GM23338 (cell line): ENCODE results near the gene HIF3A. TPM values are rescaled to one million over a fixed set of nuclear protein-coding genes. Genes with fewer than 3 reads are reported as not detected.

Experiments
- ATAC-seq: fragments of 200-7000 bp; cut with Tn5 transposase; 3 replicates; pipeline ENCODE4 v1.9.1; 2020
- DNase-seq: peaks from one replicate; pipeline ENCODE4 v3.0.0-alpha.2; 2015; ENCODE audit warnings: low spot score
- H2AFZ ChIP-seq: fragments of 200-600 bp; sonication (generic); 2 replicates; pipeline ENCODE4 v1.8.0; 2016; ENCODE audit warnings: antibody characterized with exemption, mild to moderate bottlenecking, moderate library complexity
- H3F3A ChIP-seq: fragments of 200-600 bp; sonication (generic); replicated peaks from 2 replicates; pipeline ENCODE4 v1.8.0; 2017; ENCODE audit warnings: antibody characterized with exemption, mixed run types, low read depth
- H3K27ac ChIP-seq: fragments of 200-600 bp; sonication (generic); 2 replicates; pipeline ENCODE4 v1.6.1; 2016; ENCODE audit warnings: low read depth
- H3K27me3 ChIP-seq: fragments of 200-600 bp; sonication (generic); 2 replicates; pipeline ENCODE4 v1.8.0; 2016; ENCODE audit warnings: mild to moderate bottlenecking, mixed run types, moderate library complexity; ENCODE audit not compliant: insufficient read depth
- H3K36me3 ChIP-seq: fragments of 200-600 bp; sonication (generic); 2 replicates; pipeline ENCODE4 v1.8.0; 2016; ENCODE audit warnings: mild to moderate bottlenecking; ENCODE audit not compliant: insufficient read depth
- H3K4me1 ChIP-seq: fragments of 200-600 bp; sonication (generic); 2 replicates; pipeline ENCODE4 v1.8.0; 2016; ENCODE audit warnings: mild to moderate bottlenecking, moderate library complexity; ENCODE audit not compliant: insufficient read depth
- H3K4me2 ChIP-seq: fragments of 200-600 bp; sonication (generic); 2 replicates; pipeline ENCODE4 v1.7.1; 2017; ENCODE audit warnings: mixed run types
- H3K4me3 ChIP-seq: fragments of 200-600 bp; sonication (generic); 2 replicates; pipeline ENCODE4 v1.6.1; 2016; ENCODE audit warnings: mixed run types
- H3K79me2 ChIP-seq: fragments of 200-600 bp; sonication (generic); replicated peaks from 2 replicates; pipeline ENCODE4 v1.8.0; 2017; ENCODE audit warnings: mild to moderate bottlenecking; ENCODE audit not compliant: insufficient read depth
- H3K9me2 ChIP-seq: fragments of 200-600 bp; sonication (generic); 2 replicates; pipeline ENCODE4 v1.8.0; 2017; ENCODE audit not compliant: insufficient read depth
- H4K20me1 ChIP-seq: fragments of 200-600 bp; sonication (generic); replicated peaks from 2 replicates; pipeline ENCODE4 v1.8.0; 2017; ENCODE audit warnings: mild to moderate bottlenecking; ENCODE audit not compliant: insufficient read depth
- H3K27ac Mint-ChIP-seq: 2 replicates; pipeline ENCODE4 v1.8.0; 2020; ENCODE audit warnings: inconsistent platforms, mild to moderate bottlenecking, moderate library complexity, mixed read lengths
- H3K27me3 Mint-ChIP-seq: 3 replicates; pipeline ENCODE4 v1.8.0; 2022; ENCODE audit warnings: low read depth, mild to moderate bottlenecking, moderate library complexity, mixed read lengths, inconsistent platforms; ENCODE audit not compliant: insufficient read depth, poor library complexity
- H3K36me3 Mint-ChIP-seq: 3 replicates; pipeline ENCODE4 v1.8.0; 2021; ENCODE audit warnings: low read depth, mild to moderate bottlenecking, inconsistent platforms, moderate library complexity, mixed read lengths
- H3K4me1 Mint-ChIP-seq: 3 replicates; pipeline ENCODE4 v1.8.0; 2020; ENCODE audit warnings: mild to moderate bottlenecking, inconsistent platforms, mixed read lengths
- H3K4me3 Mint-ChIP-seq: 3 replicates; pipeline ENCODE4 v1.8.0; 2021; ENCODE audit warnings: moderate library complexity, mild to moderate bottlenecking, inconsistent platforms, mixed read lengths
- H3K9me3 Mint-ChIP-seq: 3 replicates; pipeline ENCODE4 v1.8.0; 2020; ENCODE audit warnings: moderate library complexity, mild to moderate bottlenecking, inconsistent platforms, mixed read lengths
- CREB1 ChIP-seq: fragments of 250-450 bp; sonication (Bioruptor Pico); IDR thresholded peaks from 2 replicates; pipeline ENCODE4 v1.5.0; 2020; ENCODE audit warnings: low read depth, mild to moderate bottlenecking, moderate library complexity
- CTCF ChIP-seq, 2 experiments: fragments of 200-600 bp in 1 of 2; sonication (generic) in 1 of 2; conservative IDR thresholded peaks; 2 replicates each; pipeline versions ENCODE4 v1.5.1 to v1.6.1; 2016 to 2017; ENCODE audit warnings: antibody characterized with exemption in 2 of 2, low read depth in 2 of 2, mild to moderate bottlenecking in 2 of 2, moderate library complexity in 1 of 2
- ETS1 ChIP-seq: IDR thresholded peaks from 2 replicates; pipeline ENCODE4 v1.6.1; 2016; ENCODE audit warnings: antibody characterized with exemption
- EZH2 ChIP-seq: fragments of 200-600 bp; sonication (generic); IDR thresholded peaks from one replicate; pipeline ENCODE4 v1.8.0; 2017; ENCODE audit warnings: antibody characterized with exemption, mild to moderate bottlenecking, low read depth; ENCODE audit not compliant: unreplicated experiment
- EZH2phosphoT487 ChIP-seq: fragments of 200-600 bp; sonication (generic); IDR thresholded peaks from one replicate; pipeline ENCODE4 v1.8.1; 2018; ENCODE audit warnings: antibody characterized with exemption; ENCODE audit not compliant: unreplicated experiment
- JUNB ChIP-seq: IDR thresholded peaks from one replicate; pipeline ENCODE4 v1.6.1; 2016; ENCODE audit warnings: antibody characterized with exemption; ENCODE audit not compliant: unreplicated experiment
- NANOG ChIP-seq: IDR thresholded peaks from 2 replicates; pipeline ENCODE4 v1.6.1; 2016; ENCODE audit warnings: antibody characterized with exemption, borderline replicate concordance
- POLR2AphosphoS5 ChIP-seq: IDR thresholded peaks from 2 replicates; pipeline ENCODE4 v1.6.1; 2016; ENCODE audit warnings: antibody characterized with exemption, low read depth
- REST ChIP-seq: IDR thresholded peaks from one replicate; pipeline ENCODE4 v1.6.1; 2018; ENCODE audit warnings: antibody characterized with exemption; ENCODE audit not compliant: unreplicated experiment
- STAT1 ChIP-seq: IDR thresholded peaks from one replicate; pipeline ENCODE4 v1.6.1; 2016; ENCODE audit warnings: antibody characterized with exemption; ENCODE audit not compliant: unreplicated experiment
- ZNF114 ChIP-seq: fragments of 250-450 bp; sonication (Bioruptor Pico); IDR thresholded peaks from 2 replicates; pipeline ENCODE4 v1.5.0; 2020; ENCODE audit warnings: mild to moderate bottlenecking, moderate library complexity
- ZNF331 ChIP-seq: fragments of 250-450 bp; sonication (Bioruptor Pico); IDR thresholded peaks from 2 replicates; pipeline ENCODE4 v1.5.0; 2020; ENCODE audit warnings: low read depth, mild to moderate bottlenecking, moderate library complexity
- ZNF462 ChIP-seq: fragments of 250-450 bp; sonication (Bioruptor Pico); IDR thresholded peaks from 2 replicates; pipeline ENCODE4 v1.5.0; 2020; ENCODE audit warnings: mild to moderate bottlenecking, moderate library complexity
- polyA plus RNA-seq: library from polyadenylated mRNA; unstranded; fragments of >200 nt; fragmentation: Nextera tagmentation; extraction: Ambion mirVana; gene quantifications from 2 replicates; pipeline ENCODE4 v1.2.1, GENCODE V29; 2016
- total RNA-seq: library from RNA; depleted of rRNA; stranded (reverse); fragments of >200 nt; shearing (Covaris generic); gene quantifications from 2 replicates; pipeline ENCODE4 v1.2.3, GENCODE V29; 2014

Gene HIF3A
- total and polyA plus RNA-seq, 2 experiments from 2014 or later: 20.4 to 70.5 TPM

GRCh38 chr19:46345157-46345556 lies 48.3 kb downstream of the HIF3A start:
- H3K4me3 ChIP-seq: no peak overlapping the region
- H3K27ac ChIP-seq: no peak overlapping the region
- no peaks in the 10 kb centered on the region for H3K9me2 ChIP-seq
- TF ChIP-seq REST (no peak), EZH2phosphoT487 (no peak), NANOG (no peak), EZH2 (no peak), ZNF462 (CRISPR knock-in tag) (no peak), STAT1 (no peak), JUNB (no peak), ETS1 (no peak), POLR2AphosphoS5 (no peak; the same call in 1 of the 2 replicates), CREB1 (CRISPR knock-in tag) (no peak), ZNF331 (CRISPR knock-in tag) (no peak), CTCF (conservative IDR thresholded peaks at IDR 0.05; ENCODE audit: low read depth in 2 of 2) (no peak), ZNF114 (CRISPR knock-in tag) (no peak)
- Mint-ChIP-seq H3K9me3 (peaks cover 3% of the 10 kb centered on the region; the same call in 1 of the 3 replicates), H3K36me3 (peaks cover 18% of the 10 kb centered on the region), H3K4me3 (no peak overlapping the region; the same call in 2 of the 3 replicates), H3K27me3 (peaks cover 12% of the 10 kb centered on the region), H3K4me1 (peaks cover 31% of the 10 kb centered on the region), H3K27ac (no peak overlapping the region)
- DNase-seq: no peak
- H3F3A ChIP-seq: no peaks in the 10 kb centered on the region
- H2AFZ ChIP-seq: no peak overlapping the region
- no peak for ATAC-seq
- no peak overlapping the region for H3K4me2 ChIP-seq
- H3K4me1 ChIP-seq: peaks cover 13% of the 10 kb centered on the region
- H3K27me3 ChIP-seq: peaks cover 5% of the 10 kb centered on the region; the same call in 1 of the 2 replicates
- H3K36me3 ChIP-seq: no peaks in the 10 kb centered on the region
- peaks cover 28% of the 10 kb centered on the region for H3K79me2 ChIP-seq
- peaks cover 11% of the 10 kb centered on the region for H4K20me1 ChIP-seq
